Vagina (tissue), 2 donors: ENCODE results near the gene PPP1R12C. TPM values are rescaled to one million over a fixed set of nuclear protein-coding genes. Genes with fewer than 3 reads are reported as not detected.

Experiments
- DNase-seq, 2 donors: peaks; one replicate each; pipeline ENCODE4 v3.0.0-alpha.2; 2017; ENCODE audit errors: extremely low spot score in 2 of 2
- H3K27ac ChIP-seq: fragments of 200-600 bp; sonication (generic); one replicate; pipeline ENCODE4 v1.5.1; 2019
- H3K27me3 ChIP-seq: fragments of 200-600 bp; sonication (generic); one replicate; pipeline ENCODE4 v1.5.1; 2019
- H3K36me3 ChIP-seq, 2 donors: fragments of 200-600 bp; sonication (generic); one replicate each; pipeline ENCODE4 v1.5.1; 2017 to 2019
- H3K4me1 ChIP-seq: fragments of 200-600 bp; sonication (generic); one replicate; pipeline ENCODE4 v1.5.1; 2019
- H3K4me3 ChIP-seq, 2 donors: fragments of 200-600 bp; sonication (generic); 1 replicate in 1 of 2; 2 replicates in 1 of 2; pipeline ENCODE4 v1.5.1; 2016 to 2019
- H3K9me3 ChIP-seq: fragments of 200-600 bp; sonication (generic); one replicate; pipeline ENCODE4 v1.5.1; 2019
- CTCF ChIP-seq, 3 experiments: fragments of 450-650 bp in 2 of 3; fragments of 200-600 bp in 1 of 3; sonication (generic) in 1 of 3; IDR thresholded peaks; one replicate each; pipeline ENCODE4 v1.5.1; 2017 to 2019; ENCODE audit warnings: antibody characterized with exemption in 3 of 3, mild to moderate bottlenecking in 2 of 3, moderate library complexity in 2 of 3
- POLR2A ChIP-seq, 2 donors: fragments of 450-650 bp; IDR thresholded peaks; one replicate each; pipeline ENCODE4 v1.6.1; 2017; ENCODE audit warnings: antibody characterized with exemption in 2 of 2, mild to moderate bottlenecking in 2 of 2, moderate library complexity in 2 of 2
- POLR2AphosphoS5 ChIP-seq, 2 donors: sonication (generic); formaldehyde crosslinking; IDR thresholded peaks; one replicate each; pipeline ENCODE4 v1.9.0; 2017; ENCODE audit warnings: antibody characterized with exemption in 2 of 2, mild to moderate bottlenecking in 2 of 2, low read depth in 1 of 2; ENCODE audit not compliant: insufficient read depth in 1 of 2
- intact Hi-C: fragments of 100-400 bp; cut with DNase I; formaldehyde crosslinking; loops from one replicate; pipeline ENCODE4 v1.15.1; 2023
- total RNA-seq: library from RNA; depleted of rRNA; stranded (reverse); fragments of >200 nt; gene quantifications from one replicate; pipeline ENCODE4 v1.2.3, GENCODE V29; 2016

The PPP1R12C gene
- total RNA-seq, 1 donor from 2014 or later = 108 TPM

- Histone ChIP-seq H3K27me3 (no peaks in the 10 kb centered on the region), H3K4me3 (no peak overlapping the region), H3K4me1 (no peaks in the 10 kb centered on the region), H3K9me3 (no peaks in the 10 kb centered on the region), H3K27ac (no peak overlapping the region), H3K36me3 (peaks cover 4 to 62% of the 10 kb centered on the region in 2 donors)
- no peak for TF ChIP-seq CTCF (IDR thresholded peaks at IDR 0.05)
- no peak for TF ChIP-seq POLR2A (IDR thresholded peaks at IDR 0.05)
- TF ChIP-seq POLR2AphosphoS5 (IDR thresholded peaks at IDR 0.05; ENCODE audit: insufficient read depth in 1 of 2, low read depth in 1 of 2) = no peak
- intact Hi-C loops = no loop called here
- DNase-seq = no peak
Measured at GRCh38 chr19:55094456-55095259, 22.8 kb downstream of the PPP1R12C start.

- no peaks in the 10 kb centered on the region for H3K9me3 ChIP-seq
- peaks cover 4 to 51% of the 10 kb centered on the region in 2 donors for H3K36me3 ChIP-seq
- no peak overlapping the region for H3K4me3 ChIP-seq
- DNase-seq = no peak
- H3K27ac ChIP-seq = no peak overlapping the region
- peaks cover 11% of the 10 kb centered on the region for H3K4me1 ChIP-seq
- intact Hi-C loops = no loop called here
- TF ChIP-seq POLR2A (IDR thresholded peaks at IDR 0.05) (no peak), CTCF (IDR thresholded peaks at IDR 0.05) (no peak), POLR2AphosphoS5 (IDR thresholded peaks at IDR 0.05; ENCODE audit: insufficient read depth in 1 of 2, low read depth in 1 of 2) (no peak)
- H3K27me3 ChIP-seq = no peaks in the 10 kb centered on the region
Measured at GRCh38 chr19:55092423-55093318, 24.8 kb downstream of the PPP1R12C start.

GRCh38 chr19:55091955-55092354 lies 25.5 kb downstream of the PPP1R12C start:
- no peak for TF ChIP-seq CTCF (IDR thresholded peaks at IDR 0.05)
- Histone ChIP-seq H3K4me3 (no peak overlapping the region), H3K36me3 (peaks cover 4 to 51% of the 10 kb centered on the region in 2 donors), H3K27ac (no peak overlapping the region), H3K27me3 (no peaks in the 10 kb centered on the region), H3K4me1 (peaks cover 19% of the 10 kb centered on the region), H3K9me3 (no peaks in the 10 kb centered on the region)
- DNase-seq = no peak
- intact Hi-C loops = no loop called here

GRCh38 chr19:55091126-55091910 lies 26.1 kb downstream of the PPP1R12C start:
- TF ChIP-seq POLR2A (IDR thresholded peaks at IDR 0.05) = no peak
- TF ChIP-seq POLR2AphosphoS5 (IDR thresholded peaks at IDR 0.05; ENCODE audit: insufficient read depth in 1 of 2, low read depth in 1 of 2) = no peak
- no peak for TF ChIP-seq CTCF (IDR thresholded peaks at IDR 0.05)
- no peak overlapping the region for H3K4me3 ChIP-seq
- intact Hi-C loops = no loop called here
- peaks cover 25% of the 10 kb centered on the region for H3K4me1 ChIP-seq
- no peaks in the 10 kb centered on the region for H3K9me3 ChIP-seq
- no peak for DNase-seq
- H3K36me3 ChIP-seq = peaks cover 4 to 51% of the 10 kb centered on the region in 2 donors
- H3K27ac ChIP-seq = no peak overlapping the region
- H3K27me3 ChIP-seq = no peaks in the 10 kb centered on the region
